Hepatocyte (in vitro differentiated cells): ENCODE data around the gene POFUT1.

ENCODE experiments used
- CTCF ChIP-seq: fragments of 200-600 bp; sonication (generic); IDR thresholded peaks from 2 replicates; pipeline ENCODE4 v1.5.1; 2016; ENCODE audit warnings: antibody characterized with exemption, mild to moderate bottlenecking; ENCODE audit not compliant: poor library complexity
- EZH2 ChIP-seq: fragments of 200-600 bp; sonication (generic); IDR thresholded peaks from 2 replicates; pipeline ENCODE4 v1.6.1; 2016; ENCODE audit warnings: antibody characterized with exemption, mild to moderate bottlenecking, borderline replicate concordance
- EZH2phosphoT487 ChIP-seq: fragments of 200-600 bp; sonication (generic); IDR thresholded peaks from one replicate; pipeline ENCODE4 v1.6.1; 2018; ENCODE audit warnings: antibody characterized with exemption, mild to moderate bottlenecking, low read depth, moderate library complexity; ENCODE audit not compliant: unreplicated experiment, severe bottlenecking

- TF ChIP-seq CTCF: no peak
- no peak for TF ChIP-seq EZH2
- no peak for TF ChIP-seq EZH2phosphoT487
These were observed 37.3 kb downstream of the POFUT1 start for GRCh38 chr20:32244959-32245358.
